Measurements from ENCODE around the gene IGSF11.

- no peak for TF ChIP-seq POLR2AphosphoS5 (IDR thresholded peaks at IDR 0.05; ENCODE audit: borderline replicate concordance, low read depth, low read length)
- TF ChIP-seq EZH2 (IDR thresholded peaks at IDR 0.05), result no peak
- TF ChIP-seq FOXP2 (optimal IDR thresholded peaks at IDR 0.05; ENCODE audit: control extremely low read depth, extremely low read length, insufficient read depth), result no peak
Measured at GRCh38 chr3:118974356-118975097, 60.1 kb downstream of the IGSF11 start.

Measured in SK-N-MC (cell line).